Measurements from ENCODE around the gene TLCD3A. TPM values are rescaled to one million over a fixed set of nuclear protein-coding genes. Genes with fewer than 3 reads are reported as not detected.

The TLCD3A gene
- total and polyA plus RNA-seq, 2 donors (not counting 1 experiment from before 2014, with no cell fraction given), result 2.0 to 2.4 TPM

- H3K4me3 ChIP-seq (ENCODE audit: control extremely low read depth in 1 of 5, extremely low read depth in 1 of 5, insufficient read depth in 1 of 5, low read depth in 2 of 5, low read length in 4 of 5), result no peak overlapping the region
- 100% methylated on average over 2 of the region's 5 CpGs for WGBS (ENCODE audit: insufficient coverage)
- no peaks in the 10 kb centered on the region for H3K27me3 ChIP-seq (replicated peaks in 1 of 4; ENCODE audit: control extremely low read depth in 1 of 4, control insufficient read depth in 3 of 4, insufficient read depth in 4 of 4, low read length in 3 of 4)
- no peak overlapping the region for H3K4me3 Mint-ChIP-seq
- no peak for ATAC-seq (ENCODE audit: low read depth)
- peaks cover 4 to 20% of the 10 kb centered on the region in 2 donors for H3K4me1 ChIP-seq (ENCODE audit: control insufficient read depth in 2 of 2, insufficient read depth in 2 of 2, low read length in 2 of 2)
- H3K27ac ChIP-seq (ENCODE audit: low read length in 2 of 2), result no peak overlapping the region
- no peak for DNase-seq
- CTCF ChIA-PET, result interaction anchor here (0.6 to 0.8 kb wide), 4 partner anchors 18 to 301 kb away, joined by 3 read pairs; no protein-coding TSS in a partner anchor
- H3K9ac ChIP-seq (ENCODE audit: low read length), result no peak overlapping the region
- H3K36me3 ChIP-seq (replicated peaks in 1 of 2; ENCODE audit: control extremely low read depth in 1 of 2, control insufficient read depth in 1 of 2, extremely low read depth in 1 of 2, insufficient read depth in 2 of 2, low read length in 1 of 2), result no peaks in the 10 kb centered on the region
- no peak overlapping the region for H3K27ac Mint-ChIP-seq
- no peak overlapping the region for H2AFZ ChIP-seq (ENCODE audit: insufficient read depth, low read depth, low read length, poor library complexity, severe bottlenecking)
- POLR2A ChIA-PET, result no interaction called here
- H3K79me2 ChIP-seq (ENCODE audit: control insufficient read depth, insufficient read depth, low read length), result peaks cover 16% of the 10 kb centered on the region
- H3K9me3 ChIP-seq (ENCODE audit: control extremely low read depth in 1 of 3, control insufficient read depth in 2 of 3, insufficient read depth in 1 of 3, low read length in 2 of 3), result no peaks in the 10 kb centered on the region
- TF ChIP-seq EZH2 (IDR thresholded peaks at IDR 0.05; ENCODE audit: borderline replicate concordance, insufficient read depth, low read depth, low read length, poor library complexity, severe bottlenecking) (no peak), CTCF (IDR thresholded peaks at IDR 0.05) (no peak)
- H4K20me1 ChIP-seq (ENCODE audit: control insufficient read depth, insufficient read depth, low read length, poor library complexity, severe bottlenecking), result no peaks in the 10 kb centered on the region
- no peak overlapping the region for H3K4me2 ChIP-seq (replicated peaks; ENCODE audit: low read depth, low read length, poor library complexity, severe bottlenecking)
- no peaks in the 10 kb centered on the region for H3K9me3 Mint-ChIP-seq (ENCODE audit: insufficient read depth)
- peaks cover 16% of the 10 kb centered on the region for H3K4me1 Mint-ChIP-seq
- H3K27me3 Mint-ChIP-seq, result no peaks in the 10 kb centered on the region
- intact Hi-C loops (cut with micrococcal nuclease), result no loop called here
These were observed 14.3 kb upstream of the TLCD3A start for GRCh38 chr17:718075-718474.

DNA sequence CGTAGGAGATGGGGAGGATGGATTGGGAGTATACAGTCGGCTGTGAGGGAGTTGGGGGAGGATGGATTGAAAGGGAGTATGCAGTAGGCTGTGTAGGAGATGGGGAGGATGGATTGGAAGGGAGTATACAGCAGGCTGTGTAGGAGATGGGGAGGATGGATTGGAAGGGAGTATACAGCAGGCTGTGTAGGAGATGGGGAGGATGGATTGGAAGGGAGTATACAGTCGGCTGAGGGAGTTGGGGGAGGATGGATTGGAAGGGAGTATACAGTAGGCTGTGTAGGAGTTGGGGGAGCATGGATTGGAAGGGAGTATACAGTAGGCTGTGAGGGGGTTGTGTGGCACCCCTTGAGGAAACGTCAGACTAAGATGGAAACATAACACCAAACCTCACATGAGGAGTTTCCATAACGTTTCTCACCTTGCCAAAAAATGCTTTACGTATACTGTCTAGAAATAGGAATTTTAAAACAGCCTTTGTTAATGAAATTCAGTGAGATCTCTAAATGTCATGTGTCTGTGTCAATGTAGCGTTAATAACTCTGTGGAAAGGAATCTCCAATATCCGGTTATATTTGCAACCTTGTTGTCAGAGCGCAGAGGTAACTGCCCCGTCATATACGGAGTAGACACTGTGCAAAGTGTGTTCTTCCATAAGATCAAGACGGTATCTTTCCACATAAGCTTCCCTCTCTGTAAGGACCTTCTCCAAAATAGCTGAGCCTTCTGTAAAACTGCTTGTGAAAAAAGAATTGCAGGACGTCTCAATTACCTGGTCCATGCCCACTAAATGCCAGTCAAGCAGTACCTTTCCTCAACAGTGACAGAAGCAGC is 11.5 kb upstream of the TLCD3A start:
- Mint-ChIP-seq H3K9me3 (ENCODE audit: insufficient read depth) (no peaks in the 10 kb centered on the region), H3K4me3 (no peak overlapping the region), H3K4me1 (peaks cover 4% of the 10 kb centered on the region), H3K27me3 (no peaks in the 10 kb centered on the region), H3K27ac (no peak overlapping the region)
- H2AFZ ChIP-seq (ENCODE audit: insufficient read depth, low read depth, low read length, poor library complexity, severe bottlenecking), result no peak overlapping the region
- ATAC-seq (ENCODE audit: low read depth) (no peak), DNase-seq (no peak)
- peaks cover 0 to 3% (median 0%) of the 10 kb centered on the region in 3 donors for H3K9me3 ChIP-seq (ENCODE audit: control extremely low read depth in 1 of 3, control insufficient read depth in 2 of 3, insufficient read depth in 1 of 3, low read length in 2 of 3)
- no peaks in the 10 kb centered on the region for H3K4me1 ChIP-seq (ENCODE audit: control insufficient read depth in 2 of 2, insufficient read depth in 2 of 2, low read length in 2 of 2)
- POLR2A ChIA-PET, result no interaction called here
- no peak overlapping the region for H3K9ac ChIP-seq (ENCODE audit: low read length)
- CTCF ChIA-PET, result interaction anchor here (1.0 kb wide), 1 partner anchor 20 kb away, joined by 3 read pairs; no protein-coding TSS in a partner anchor
- TF ChIP-seq EZH2 (IDR thresholded peaks at IDR 0.05; ENCODE audit: borderline replicate concordance, insufficient read depth, low read depth, low read length, poor library complexity, severe bottlenecking) (no peak), CTCF (IDR thresholded peaks at IDR 0.05) (no peak)
- no peak overlapping the region for H3K4me2 ChIP-seq (replicated peaks; ENCODE audit: low read depth, low read length, poor library complexity, severe bottlenecking)
- H3K27ac ChIP-seq (ENCODE audit: low read length in 2 of 2), result no peak overlapping the region
- peaks cover 0 to 3% (median 0%) of the 10 kb centered on the region in 4 experiments for H3K27me3 ChIP-seq (replicated peaks in 1 of 4; ENCODE audit: control extremely low read depth in 1 of 4, control insufficient read depth in 3 of 4, insufficient read depth in 4 of 4, low read length in 3 of 4)
- H3K4me3 ChIP-seq (ENCODE audit: control extremely low read depth in 1 of 5, extremely low read depth in 1 of 5, insufficient read depth in 1 of 5, low read depth in 2 of 5, low read length in 4 of 5), result no peak overlapping the region
- 94% methylated on average over 10 of the region's 13 CpGs for WGBS (ENCODE audit: insufficient coverage)
- no peaks in the 10 kb centered on the region for H3K36me3 ChIP-seq (replicated peaks in 1 of 2; ENCODE audit: control extremely low read depth in 1 of 2, control insufficient read depth in 1 of 2, extremely low read depth in 1 of 2, insufficient read depth in 2 of 2, low read length in 1 of 2)
- H4K20me1 ChIP-seq (ENCODE audit: control insufficient read depth, insufficient read depth, low read length, poor library complexity, severe bottlenecking), result no peaks in the 10 kb centered on the region
- H3K79me2 ChIP-seq (ENCODE audit: control insufficient read depth, insufficient read depth, low read length), result no peaks in the 10 kb centered on the region
- intact Hi-C loops (cut with micrococcal nuclease), result no loop called here

Measured in B cell (primary cell).